SHP77 treated with DMSO at 0.1 percent for 48 hours (cell line): ENCODE measurements around the gene ZSWIM7.
"Not testable (repeated sequence)": the region's sequence is repeated elsewhere in the genome, so short reads cannot be mapped to it uniquely, and the experiment has no call there.

Experiments used
- DNase-seq: peaks from one replicate; lab custom pipeline; 2025; lab: John Stamatoyannopoulos, UW

The ZSWIM7 gene

DNA sequence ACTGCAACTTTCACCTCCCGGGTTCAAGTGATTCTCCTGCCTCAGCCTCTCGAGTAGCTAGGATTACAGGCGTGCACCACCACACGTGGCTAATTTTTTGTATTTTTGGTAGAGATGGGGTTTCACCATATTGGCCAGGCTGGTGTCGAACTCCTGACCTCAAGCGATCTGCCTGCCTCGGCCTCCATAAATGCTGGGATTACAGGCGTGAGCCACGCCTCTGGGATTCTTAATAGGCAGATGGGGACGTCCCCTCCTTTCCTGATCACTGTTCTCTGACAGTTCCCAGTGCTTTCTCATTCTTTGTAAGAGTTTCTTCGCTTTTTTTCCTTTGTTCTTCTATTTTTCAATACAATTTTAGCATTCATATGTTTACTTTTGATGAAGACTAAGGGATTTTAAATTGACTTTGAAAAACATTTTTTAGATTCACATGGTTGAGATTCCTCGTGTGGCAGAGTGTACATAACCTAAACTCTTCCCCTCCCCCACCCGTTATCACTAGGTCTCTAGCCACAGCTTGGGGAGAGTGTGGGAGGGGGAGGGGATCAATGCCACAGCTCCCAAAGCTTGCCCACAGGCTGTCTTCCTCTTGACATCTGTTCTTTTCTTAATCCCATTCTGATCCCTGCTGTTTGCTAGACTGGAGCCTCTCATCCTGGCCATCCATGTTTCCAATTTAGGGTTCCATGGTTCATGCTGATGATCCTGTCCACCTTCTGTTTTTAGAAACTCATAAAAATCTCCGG lies 43.5 kb downstream of the ZSWIM7 start:
- no peak for DNase-seq

DNA sequence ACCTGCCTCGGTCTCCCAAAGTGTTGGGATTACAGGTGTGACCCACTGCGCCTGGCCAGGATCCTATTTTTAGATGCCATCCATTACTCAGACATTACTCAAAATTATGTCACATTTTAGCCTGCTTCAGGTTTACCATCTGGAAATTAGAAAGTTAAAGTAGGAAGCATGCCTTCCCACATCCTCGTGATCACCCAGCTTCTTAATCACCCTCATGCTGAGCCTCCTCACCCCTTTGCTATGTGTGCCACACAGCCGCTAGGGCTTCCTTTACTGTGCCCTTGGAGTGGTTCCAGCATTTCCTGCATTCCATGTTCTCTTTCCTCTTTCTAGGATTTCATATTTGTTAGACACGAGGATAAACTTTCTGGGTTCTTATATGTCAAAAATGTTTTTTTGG lies 45.3 kb downstream of the ZSWIM7 start:
- no peak for DNase-seq

DNA sequence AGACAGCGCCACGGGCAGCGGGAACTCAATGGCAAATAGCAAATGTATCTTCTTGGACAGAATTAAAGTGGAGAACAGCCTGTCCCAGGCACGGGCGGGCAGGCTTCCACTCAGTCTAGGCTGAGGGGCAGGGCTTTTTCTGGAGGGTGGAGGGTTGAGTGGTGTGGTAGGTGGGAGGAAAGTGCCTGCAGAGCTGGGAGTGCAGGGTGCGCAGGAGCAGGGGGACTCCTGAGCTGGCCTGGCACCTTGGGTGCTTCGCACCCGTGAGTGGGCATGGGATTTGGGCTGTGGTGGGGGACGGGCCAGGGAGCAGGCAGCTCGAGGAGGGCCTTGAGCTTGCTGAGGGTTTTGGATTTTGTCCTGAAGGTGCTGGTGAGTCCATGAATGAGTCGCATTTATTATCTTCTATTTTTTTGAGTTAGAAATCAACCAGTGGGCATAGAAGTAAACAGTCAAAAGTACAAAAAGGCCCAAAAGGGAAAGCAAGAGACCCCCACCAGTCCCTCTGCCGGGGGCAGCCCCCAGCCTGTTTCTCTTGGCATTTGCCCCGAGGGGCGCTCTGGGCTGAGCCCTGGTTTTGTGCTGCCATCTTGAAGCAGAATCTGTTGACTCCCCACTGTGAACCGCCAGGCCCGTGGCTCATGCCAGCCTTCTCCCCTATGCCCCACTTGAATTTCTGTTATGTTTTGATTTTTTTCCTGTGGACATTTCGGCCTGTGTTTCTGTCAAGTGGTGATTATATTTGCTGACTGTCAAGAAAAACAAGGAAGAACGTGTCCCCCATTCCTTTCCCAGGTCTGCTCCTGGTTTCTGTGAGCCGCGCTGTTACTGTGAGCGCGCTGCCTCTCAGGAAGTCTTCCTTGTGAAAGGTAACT lies 46.4 kb downstream of the ZSWIM7 start:
- no peak for DNase-seq

DNA sequence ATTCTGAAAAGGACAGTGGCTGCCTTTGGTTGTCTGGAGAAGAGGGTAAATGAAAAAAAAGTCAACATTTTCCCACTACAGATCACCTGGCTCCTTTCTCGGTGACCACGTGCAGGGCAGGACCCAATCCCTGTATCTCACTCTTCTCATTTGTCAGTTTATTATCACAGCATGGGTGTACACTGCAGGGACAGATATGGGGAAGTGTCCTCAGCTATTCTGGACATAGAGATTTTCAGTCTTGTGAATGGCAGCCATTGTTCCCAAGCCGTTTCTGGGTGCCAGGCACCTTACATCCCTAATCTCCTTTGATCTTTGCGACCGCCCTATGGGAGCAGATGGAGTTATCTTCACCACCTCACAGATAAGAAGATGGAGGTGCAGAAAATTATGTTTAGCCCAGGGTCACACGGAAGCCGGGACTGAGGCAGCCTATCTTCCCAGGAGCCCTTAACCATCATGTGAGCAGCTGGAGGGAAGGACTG lies 47.4 kb downstream of the ZSWIM7 start:
- DNase-seq, result no peak

DNA sequence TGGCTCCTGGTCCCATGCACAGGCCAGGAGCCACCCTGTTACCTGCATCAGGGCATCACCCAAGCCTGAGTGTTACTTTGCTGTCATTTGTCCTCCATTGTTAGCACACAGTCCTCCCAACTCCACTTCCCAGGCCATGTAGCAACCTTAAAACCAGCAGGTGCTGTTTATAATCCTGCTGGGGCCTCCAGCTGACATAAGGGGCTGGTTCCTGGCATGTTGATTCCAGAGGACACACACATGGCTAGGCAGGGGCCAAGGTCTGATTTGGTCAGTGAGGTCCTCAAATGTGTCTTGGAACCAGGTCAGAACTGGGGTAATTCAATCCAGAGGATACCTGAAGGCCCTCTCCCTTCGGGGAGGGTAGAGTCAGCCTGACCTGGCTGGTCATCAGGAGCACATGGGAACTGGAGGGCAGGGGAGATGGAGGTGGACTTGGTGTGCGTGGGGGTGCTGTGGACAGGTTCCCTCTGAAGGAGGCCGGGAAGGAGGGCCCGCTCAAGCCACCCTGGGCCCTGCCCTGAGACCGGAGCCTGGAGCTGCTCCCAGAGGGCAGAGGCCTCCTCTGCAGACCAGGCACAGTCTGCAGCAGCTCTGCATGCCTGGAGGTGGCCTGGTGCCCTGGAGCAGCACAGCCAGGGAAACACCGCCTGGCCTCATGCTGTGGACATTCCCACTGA lies 48.0 kb downstream of the ZSWIM7 start:
- DNase-seq, result no peak

DNA sequence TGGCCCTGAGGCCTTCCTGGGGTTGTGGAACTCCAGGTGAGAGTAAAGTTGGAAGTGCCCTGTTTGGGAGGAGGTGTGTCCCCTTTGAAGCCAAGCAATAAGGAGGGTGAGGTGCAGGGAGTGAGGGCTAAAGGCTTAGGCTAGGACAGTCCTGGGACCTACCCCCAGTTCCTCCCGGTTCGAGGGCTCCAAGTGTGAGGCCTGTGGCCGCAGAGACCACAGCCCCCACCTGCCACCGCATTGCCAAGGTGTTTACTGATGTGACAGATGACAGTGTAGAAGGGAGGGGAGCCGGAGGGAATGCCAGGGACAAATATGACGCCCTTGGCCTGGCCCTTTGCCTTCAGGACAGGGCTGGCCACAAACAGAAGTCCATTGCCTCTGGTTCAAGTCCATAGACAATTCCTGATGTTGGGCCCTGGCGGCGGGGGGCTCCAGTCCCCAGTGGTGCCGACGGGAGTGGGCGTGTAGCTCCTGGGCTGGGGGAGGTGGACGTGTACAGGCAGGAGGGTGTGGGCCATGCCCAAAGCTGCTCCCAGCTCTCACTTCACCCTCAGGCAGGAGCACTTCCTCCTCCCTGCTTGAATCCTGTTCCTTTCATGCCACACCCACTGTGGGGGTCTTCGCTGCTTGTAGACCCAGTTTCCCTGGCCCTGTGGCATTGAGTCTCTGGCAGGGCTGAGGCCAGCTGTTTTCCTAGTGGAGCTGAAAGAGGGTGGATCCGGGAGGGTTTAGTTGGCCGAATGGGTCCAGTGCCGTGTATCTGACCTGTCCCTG lies 51.3 kb downstream of the ZSWIM7 start:
- no peak for DNase-seq

DNA sequence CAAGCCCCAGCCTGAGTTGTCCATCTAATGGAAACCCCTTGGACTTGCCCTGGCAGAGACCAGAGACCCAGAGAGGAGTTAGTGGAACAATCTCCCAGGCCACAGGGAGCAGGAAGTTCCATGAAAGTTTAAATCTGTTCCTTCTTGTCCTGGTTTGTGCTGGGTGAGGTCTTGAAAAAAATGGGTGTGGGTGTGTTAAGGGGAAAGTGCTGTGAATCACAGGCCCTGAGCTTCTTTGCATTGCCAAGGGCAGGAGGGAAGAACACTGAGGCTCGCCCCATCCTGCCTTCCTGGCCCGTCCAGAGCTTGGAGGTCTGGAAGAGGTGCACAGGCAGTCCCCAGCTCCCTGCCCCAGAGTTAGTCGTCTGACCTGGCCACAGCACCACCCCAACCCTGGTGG lies 52.2 kb downstream of the ZSWIM7 start:
- DNase-seq, result no peak

DNA sequence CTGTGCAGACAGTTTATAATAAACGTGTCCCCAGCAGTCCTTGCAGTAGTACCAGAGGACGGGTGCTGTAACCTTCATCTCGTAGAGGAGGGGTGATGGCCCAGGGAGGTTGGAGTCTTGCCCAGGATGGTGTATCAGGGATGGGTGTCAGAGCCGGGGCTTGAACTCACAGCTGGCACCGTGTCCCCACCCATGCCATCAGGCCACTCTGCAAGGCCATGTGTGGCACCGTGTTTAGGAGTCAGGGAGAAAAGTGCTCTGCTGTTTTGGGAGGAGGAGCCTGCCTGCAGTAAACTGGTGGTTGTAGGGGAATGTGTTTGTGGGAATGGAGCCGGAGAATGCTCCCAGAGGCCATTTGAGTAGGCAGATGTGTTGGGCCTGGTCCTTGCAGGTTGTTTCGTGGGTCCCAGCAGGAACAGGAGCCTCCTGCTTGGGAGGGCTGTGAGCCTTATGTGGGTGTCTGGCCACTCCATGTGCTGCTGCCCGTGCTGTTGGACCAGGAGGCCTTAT lies 52.8 kb downstream of the ZSWIM7 start:
- no peak for DNase-seq

DNA sequence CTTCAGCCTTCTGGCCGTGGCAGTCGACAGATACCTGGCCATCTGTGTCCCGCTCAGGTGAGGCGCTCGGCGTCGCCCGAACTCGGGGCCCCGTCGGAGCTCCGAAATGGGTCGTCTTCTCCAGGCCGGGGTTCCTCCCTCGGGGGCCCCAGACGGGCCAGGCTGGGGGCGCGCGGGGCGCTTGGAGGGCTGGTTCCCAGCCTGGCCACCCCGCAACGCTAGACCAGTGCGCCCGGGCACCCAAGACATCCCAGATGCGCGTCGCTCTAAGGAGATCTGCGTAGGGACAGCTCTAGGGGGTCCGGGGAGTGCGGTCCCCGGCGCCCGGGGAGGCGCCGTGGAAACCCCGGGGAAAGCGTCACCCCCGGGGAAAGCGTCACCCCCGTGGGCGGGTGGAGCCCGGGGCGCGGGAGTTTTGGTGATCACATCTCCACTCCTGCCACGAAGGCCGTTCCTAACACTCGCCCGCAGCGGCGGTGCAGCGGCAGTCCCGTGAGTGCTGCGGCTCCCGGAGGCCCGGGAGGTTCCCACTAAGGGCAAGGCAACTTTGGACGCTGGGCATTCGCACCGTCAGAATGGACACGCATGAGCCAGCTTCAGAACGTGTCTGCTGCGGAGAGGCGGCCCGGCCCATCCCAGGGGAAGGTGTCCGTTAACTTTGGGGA lies 53.8 kb downstream of the ZSWIM7 start:
- DNase-seq, result no peak

DNA sequence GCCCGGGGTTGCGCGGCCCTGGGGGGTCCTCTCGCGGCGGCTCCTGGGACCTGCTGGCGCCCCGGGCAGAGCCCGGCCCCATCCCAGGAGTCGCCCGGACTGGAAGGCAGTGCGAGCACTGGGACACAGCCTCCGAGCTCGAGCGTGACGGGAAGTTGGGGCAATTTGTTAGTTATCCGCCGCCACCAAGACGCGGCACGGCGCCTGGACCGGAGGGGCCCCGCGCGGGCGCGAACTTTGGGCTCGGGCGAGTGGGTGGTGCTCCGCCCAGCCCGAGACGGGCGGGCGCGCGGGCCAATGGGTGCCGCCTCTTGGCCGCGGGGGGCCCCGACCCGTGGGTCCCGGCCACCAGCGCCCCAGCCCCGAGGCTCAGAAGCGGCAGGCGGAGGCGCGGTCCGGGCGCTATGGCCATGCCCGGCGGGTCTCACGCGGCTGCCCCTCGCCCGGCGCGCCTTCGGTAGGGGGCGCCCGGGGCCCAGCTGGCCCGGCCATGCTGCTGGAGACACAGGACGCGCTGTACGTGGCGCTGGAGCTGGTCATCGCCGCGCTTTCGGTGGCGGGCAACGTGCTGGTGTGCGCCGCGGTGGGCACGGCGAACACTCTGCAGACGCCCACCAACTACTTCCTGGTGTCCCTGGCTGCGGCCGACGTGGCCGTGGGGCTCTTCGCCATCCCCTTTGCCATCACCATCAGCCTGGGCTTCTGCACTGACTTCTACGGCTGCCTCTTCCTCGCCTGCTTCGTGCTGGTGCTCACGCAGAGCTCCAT lies 54.6 kb downstream of the ZSWIM7 start, which contains the start of gene ADORA2B:
TSS of gene ADORA2B (plus strand) at position 372 of the 768 bp plus-strand sequence. CDS start at position 491, 119 bp downstream.
- DNase-seq, result no peak

DNA sequence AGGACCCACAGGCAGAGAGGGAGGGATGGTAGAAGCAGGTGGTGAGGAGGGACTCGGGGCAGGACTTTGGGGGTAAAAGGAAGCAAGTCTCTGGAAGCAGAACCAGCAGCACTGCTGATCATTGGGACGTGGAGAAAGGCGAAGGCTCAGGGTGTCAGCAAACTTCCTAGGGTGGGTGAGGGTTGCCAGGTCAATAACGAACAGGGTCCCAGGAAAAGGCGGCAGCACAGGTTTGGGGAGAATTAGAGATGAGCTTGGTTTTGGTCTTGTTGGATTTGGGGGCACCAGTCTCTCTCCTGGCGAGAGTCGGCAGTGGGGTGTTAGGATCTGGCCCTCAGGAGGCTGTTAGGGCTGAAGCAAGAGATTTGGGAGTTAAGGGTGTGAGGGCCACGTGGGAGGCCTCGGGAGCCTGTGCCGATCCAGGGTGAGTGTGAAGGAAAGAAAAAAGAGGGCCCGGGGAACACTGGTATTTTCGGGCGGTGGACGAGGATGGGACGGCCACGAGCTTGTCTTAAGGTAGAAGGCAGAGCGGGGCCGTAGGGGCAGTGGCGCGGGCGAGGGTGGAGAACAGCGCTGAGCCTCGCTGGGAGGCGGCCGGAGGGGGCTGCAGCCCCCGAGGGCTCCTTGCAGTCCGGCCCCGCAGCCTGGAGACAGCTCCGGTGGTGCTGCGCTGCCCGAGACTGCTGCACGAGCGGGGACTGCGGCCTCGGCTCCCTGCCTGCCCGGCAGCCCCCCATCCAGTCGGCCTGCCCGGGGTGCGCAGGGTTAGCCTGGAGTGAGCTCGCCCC lies 55.3 kb downstream of the ZSWIM7 start:
- DNase-seq, result no peak

DNA sequence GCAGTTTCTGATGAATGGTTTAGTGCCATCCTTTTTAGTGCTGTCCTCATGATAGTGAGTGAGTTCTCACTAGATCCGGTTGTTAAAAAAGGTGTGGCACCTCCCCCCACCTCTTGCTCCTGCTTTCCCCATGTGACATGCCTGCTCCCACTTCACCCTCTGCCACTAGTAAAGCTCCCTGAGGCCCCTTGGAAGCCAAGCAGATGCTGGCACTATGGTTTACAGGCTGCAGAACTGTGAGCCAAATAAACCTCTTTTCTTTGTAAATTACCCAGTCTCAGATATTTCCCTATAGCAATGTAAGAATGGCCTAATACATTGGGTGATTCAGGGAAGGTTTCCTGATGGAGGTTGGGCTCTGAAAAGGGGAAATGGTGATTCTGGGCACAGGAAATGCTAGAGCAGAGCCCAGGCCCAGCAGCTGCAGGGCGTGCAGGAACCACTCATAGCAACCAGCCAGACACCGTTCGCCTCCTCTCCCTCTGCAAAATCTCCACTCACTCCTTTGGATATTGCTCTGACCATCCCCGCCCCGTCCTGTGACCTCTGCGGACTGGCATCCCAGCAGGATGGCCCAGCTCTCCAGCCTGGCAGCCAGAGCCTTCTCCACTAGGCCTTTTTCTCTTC lies 57.2 kb downstream of the ZSWIM7 start:
- DNase-seq, result no peak

DNA sequence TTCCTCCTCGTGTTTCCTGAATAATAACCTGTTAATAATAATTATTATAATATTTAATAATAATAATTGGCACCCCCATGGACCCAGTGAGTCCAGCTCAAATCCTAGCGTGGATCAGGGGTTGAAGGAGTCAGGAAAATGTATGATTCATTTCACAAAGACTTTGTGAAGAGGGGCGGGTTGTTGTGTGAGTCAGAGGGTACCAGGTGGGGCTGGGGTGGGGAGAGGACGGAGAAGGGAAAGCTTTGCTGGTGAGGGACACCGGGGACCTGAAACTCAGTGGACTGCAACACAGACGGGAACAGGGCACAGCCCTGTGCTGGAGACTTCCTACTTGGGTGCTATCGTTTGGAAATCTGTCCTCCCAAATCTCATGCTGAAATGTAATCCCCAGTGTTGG lies 57.7 kb downstream of the ZSWIM7 start:
- no peak for DNase-seq

DNA sequence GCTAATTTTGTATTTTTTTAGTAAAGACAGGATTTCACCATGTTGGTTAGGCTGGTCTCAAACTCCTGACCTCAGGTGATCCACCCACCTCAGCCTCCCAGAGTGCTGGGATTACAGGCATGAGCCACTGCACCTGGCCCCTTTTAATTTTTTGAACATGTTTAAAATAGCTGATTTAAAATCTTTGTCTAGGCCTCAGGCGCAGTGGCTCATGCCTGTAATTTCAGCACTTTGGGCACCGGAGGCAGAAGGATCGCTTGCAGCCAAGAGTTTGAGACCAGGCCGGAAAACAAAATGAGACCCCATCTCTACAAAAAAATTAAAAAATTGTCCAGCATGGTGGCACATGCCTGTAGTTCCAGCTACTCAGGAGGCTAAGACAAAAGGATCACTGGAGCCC lies 63.0 kb downstream of the ZSWIM7 start:
- DNase-seq, result not testable (repeated sequence)

DNA sequence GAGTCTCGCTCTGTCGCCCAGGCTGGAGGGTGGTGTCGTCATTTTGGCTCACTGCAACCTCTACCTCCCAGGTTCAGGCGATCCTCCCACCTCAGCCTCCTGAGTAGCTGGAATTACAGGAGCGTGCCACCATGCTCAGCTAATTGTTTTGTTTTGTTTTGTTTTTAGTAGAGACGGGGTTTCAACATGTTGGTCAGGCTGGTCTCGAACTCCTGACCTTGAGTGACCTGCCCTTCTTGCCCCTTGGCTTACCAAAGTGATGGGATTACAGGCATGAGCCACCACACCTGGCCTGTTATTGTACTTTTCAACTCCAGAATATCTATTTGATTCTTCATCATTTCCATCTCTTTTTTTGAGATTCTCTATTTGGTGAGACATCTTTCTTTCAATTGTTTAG lies 63.6 kb downstream of the ZSWIM7 start:
- no peak for DNase-seq

DNA sequence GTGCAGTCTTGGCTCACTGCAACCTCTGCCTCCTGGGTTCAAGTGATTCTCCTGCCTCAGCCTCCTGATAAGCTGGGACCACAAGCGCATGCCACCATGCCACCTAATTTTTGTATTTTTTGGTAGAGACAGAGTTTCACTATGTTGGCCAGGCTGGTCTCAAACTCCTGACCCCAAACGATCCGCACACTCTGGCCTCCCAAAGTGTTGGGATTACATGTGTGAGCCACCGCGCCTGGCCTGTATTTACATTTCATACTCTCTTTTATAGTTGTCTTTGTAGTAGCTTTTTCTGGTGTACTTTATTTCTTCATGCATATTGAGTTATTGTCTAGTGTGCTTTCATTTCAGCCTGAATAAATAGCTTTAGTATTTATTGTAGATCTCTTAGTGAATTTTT lies 64.6 kb downstream of the ZSWIM7 start:
- no peak for DNase-seq

DNA sequence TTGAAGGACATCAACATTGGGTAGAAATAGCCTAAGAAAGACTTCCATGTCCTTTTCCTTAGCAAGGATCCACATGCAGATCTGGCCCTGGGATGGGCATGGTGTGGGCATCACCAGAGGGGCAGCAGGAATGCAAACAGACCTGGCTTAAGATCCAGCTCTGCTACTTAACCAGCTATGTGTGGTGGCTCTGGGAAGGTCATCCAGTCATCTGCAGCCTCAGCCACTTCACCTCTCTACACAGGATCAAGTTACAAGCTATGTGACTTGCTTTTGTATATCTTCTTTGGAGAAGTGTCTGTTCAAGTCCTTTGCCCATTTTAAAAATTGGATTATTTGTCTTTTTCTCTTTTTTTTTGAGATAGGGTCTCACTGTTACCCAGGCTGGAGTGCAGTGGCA lies 68.1 kb downstream of the ZSWIM7 start:
- no peak for DNase-seq

DNA sequence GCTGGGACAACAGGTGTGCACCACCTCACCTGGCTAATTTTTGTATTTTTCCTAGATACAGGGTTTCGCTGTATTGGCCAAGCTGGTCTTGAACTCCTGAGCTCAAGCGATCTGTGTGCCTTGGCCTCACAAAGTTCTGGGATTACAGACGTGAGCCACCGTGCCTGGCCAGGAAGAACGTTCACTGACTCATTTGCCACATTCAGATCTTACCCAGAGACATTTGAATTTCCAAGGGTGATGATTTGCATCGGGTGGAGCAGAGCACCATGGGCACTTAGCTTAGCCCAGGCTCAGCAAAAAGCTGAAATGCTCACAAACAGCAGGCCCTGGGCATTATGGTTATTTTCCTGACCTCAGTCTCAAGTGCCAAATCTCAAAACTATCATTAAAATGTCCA lies 69.1 kb downstream of the ZSWIM7 start:
- DNase-seq, result no peak

DNA sequence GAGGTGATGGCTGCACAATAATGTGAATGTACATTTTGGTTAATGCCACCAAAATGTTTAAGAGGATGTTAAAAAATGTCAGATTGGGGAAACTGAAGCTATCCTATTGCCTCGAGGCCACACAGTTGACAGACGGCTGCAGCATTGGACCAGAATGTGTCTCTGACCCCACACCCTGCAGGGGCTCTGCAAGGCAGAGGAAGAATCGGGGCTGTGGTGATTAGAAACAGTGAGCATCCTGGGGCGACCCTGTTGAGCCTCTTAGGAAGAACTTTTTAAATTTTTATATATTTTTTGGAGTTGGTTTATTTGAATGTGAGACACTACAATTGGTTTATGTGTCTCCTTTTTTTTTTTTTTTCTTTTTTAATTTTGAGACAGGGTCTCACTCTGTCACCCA lies 69.6 kb downstream of the ZSWIM7 start:
- DNase-seq, result no peak
